ENCODE results near the gene INO80B. TPM values are rescaled to one million over a fixed set of nuclear protein-coding genes. Genes with fewer than 3 reads are reported as not detected.

INO80B gene
- polyA plus RNA-seq, 1 experiment = 6.4 TPM

GRCh38 chr2:74423231-74424095 is 31.4 kb upstream of the INO80B start:
- Histone ChIP-seq H3K36me3 (ENCODE audit: control insufficient read depth, insufficient read depth, low read length) (peaks cover 14% of the 10 kb centered on the region), H3K27me3 (ENCODE audit: control insufficient read depth, insufficient read depth, low read length) (no peaks in the 10 kb centered on the region), H3K4me3 (ENCODE audit: low read depth, low read length) (no peak overlapping the region)
- CTCF ChIA-PET = no interaction called here
- DNase-seq (ENCODE audit: low read depth) = no peak
- TF ChIP-seq CTCF (IDR thresholded peaks at IDR 0.05; ENCODE audit: insufficient read depth, low read depth, low read length) = no peak
- POLR2A ChIA-PET = no interaction called here

- POLR2A ChIA-PET = interaction anchor here (0.6 kb wide), 1 partner anchor 11 kb away, joined by 5 read pairs; no protein-coding TSS in a partner anchor
- no peak for TF ChIP-seq CTCF (IDR thresholded peaks at IDR 0.05; ENCODE audit: insufficient read depth, low read depth, low read length)
- DNase-seq (ENCODE audit: low read depth) = no peak
- no peak overlapping the region for H3K4me3 ChIP-seq (ENCODE audit: low read depth, low read length)
- no peaks in the 10 kb centered on the region for H3K27me3 ChIP-seq (ENCODE audit: control insufficient read depth, insufficient read depth, low read length)
- peaks cover 20% of the 10 kb centered on the region for H3K36me3 ChIP-seq (ENCODE audit: control insufficient read depth, insufficient read depth, low read length)
- CTCF ChIA-PET = interaction anchor here (0.6 to 0.7 kb wide), 2 partner anchors 26 to 89 kb away, joined by 3 to 4 read pairs; no protein-coding TSS in a partner anchor
Observed at GRCh38 chr2:74424139-74424992, 30.5 kb upstream of the INO80B start.

- H3K27me3 ChIP-seq (ENCODE audit: control insufficient read depth, insufficient read depth, low read length) = no peaks in the 10 kb centered on the region
- TF ChIP-seq CTCF (IDR thresholded peaks at IDR 0.05; ENCODE audit: insufficient read depth, low read depth, low read length) = no peak
- peaks cover 23% of the 10 kb centered on the region for H3K36me3 ChIP-seq (ENCODE audit: control insufficient read depth, insufficient read depth, low read length)
- DNase-seq (ENCODE audit: low read depth) = no peak
- POLR2A ChIA-PET = no interaction called here
- CTCF ChIA-PET = interaction anchor here (0.7 kb wide), 1 partner anchor 90 kb away, joined by 4 read pairs; no protein-coding TSS in a partner anchor
- H3K4me3 ChIP-seq (ENCODE audit: low read depth, low read length) = no peak overlapping the region
Observed at GRCh38 chr2:74424995-74425406, 29.9 kb upstream of the INO80B start.

- TF ChIP-seq CTCF (IDR thresholded peaks at IDR 0.05; ENCODE audit: insufficient read depth, low read depth, low read length) = no peak
- H3K4me3 ChIP-seq (ENCODE audit: low read depth, low read length) = no peak overlapping the region
- no peaks in the 10 kb centered on the region for H3K27me3 ChIP-seq (ENCODE audit: control insufficient read depth, insufficient read depth, low read length)
- CTCF ChIA-PET = no interaction called here
- POLR2A ChIA-PET = no interaction called here
- no peak for DNase-seq (ENCODE audit: low read depth)
- H3K36me3 ChIP-seq (ENCODE audit: control insufficient read depth, insufficient read depth, low read length) = peaks cover 24% of the 10 kb centered on the region
Observed at GRCh38 chr2:74425523-74425922, 29.4 kb upstream of the INO80B start.

- Histone ChIP-seq H3K4me3 (ENCODE audit: low read depth, low read length) (no peak overlapping the region), H3K27me3 (ENCODE audit: control insufficient read depth, insufficient read depth, low read length) (no peaks in the 10 kb centered on the region), H3K36me3 (ENCODE audit: control insufficient read depth, insufficient read depth, low read length) (peaks cover 24% of the 10 kb centered on the region)
- ChIA-PET POLR2A (no interaction called here), CTCF (no interaction called here)
- no peak for TF ChIP-seq CTCF (IDR thresholded peaks at IDR 0.05; ENCODE audit: insufficient read depth, low read depth, low read length)
- no peak for DNase-seq (ENCODE audit: low read depth)
Observed at GRCh38 chr2:74426181-74426758, 28.6 kb upstream of the INO80B start.

Data from BJ (cell line).